ENCODE results near the gene SLC51A. TPM values are rescaled to one million over a fixed set of nuclear protein-coding genes. Genes with fewer than 3 reads are reported as not detected.
"Not testable (repeated sequence)": the region's sequence is repeated elsewhere in the genome, so short reads cannot be mapped to it uniquely, and the experiment has no call there.

The SLC51A gene
- total RNA-seq, 1 donor from 2014 or later, result not detected

- H3K27me3 Mint-ChIP-seq (ENCODE audit: unreplicated experiment), result peaks cover 12% of the 10 kb centered on the region
- no peak overlapping the region for H3K4me3 Mint-ChIP-seq (ENCODE audit: unreplicated experiment)
- no peak for DNase-seq
- no peak for TF ChIP-seq CTCF (IDR thresholded peaks at IDR 0.05; ENCODE audit: partially characterized antibody, unreplicated experiment)
- H3K4me1 Mint-ChIP-seq (ENCODE audit: low read depth, unreplicated experiment), result no peaks in the 10 kb centered on the region
- H3K27ac Mint-ChIP-seq (ENCODE audit: unreplicated experiment), result no peak overlapping the region
- peaks cover 4% of the 10 kb centered on the region for H3K36me3 Mint-ChIP-seq (ENCODE audit: unreplicated experiment)
- peaks cover 5% of the 10 kb centered on the region for H3K9me3 Mint-ChIP-seq (ENCODE audit: unreplicated experiment)
These were observed 7.2 kb upstream of the SLC51A start for GRCh38 chr3:196208942-196209695.

GRCh38 chr3:196209944-196210672, 6.2 kb upstream of the SLC51A start:
- DNase-seq; H3K9me3 Mint-ChIP-seq (ENCODE audit: unreplicated experiment); H3K4me1 Mint-ChIP-seq (ENCODE audit: low read depth, unreplicated experiment); H3K36me3 Mint-ChIP-seq (ENCODE audit: unreplicated experiment); H3K4me3 Mint-ChIP-seq (ENCODE audit: unreplicated experiment); H3K27ac Mint-ChIP-seq (ENCODE audit: unreplicated experiment): not testable (repeated sequence)
- H3K27me3 Mint-ChIP-seq (ENCODE audit: unreplicated experiment), result peaks cover 13% of the 10 kb centered on the region

- no peaks in the 10 kb centered on the region for H3K4me1 Mint-ChIP-seq (ENCODE audit: low read depth, unreplicated experiment)
These were observed 5.4 kb upstream of the SLC51A start, which contains the start of gene ZDHHC19 for GRCh38 chr3:196210673-196211556. ZDHHC19 (minus strand) TSS chr3:196211400; CDS start chr3:196211315, 85 bp downstream.

GRCh38 chr3:196214783-196215441, 1.4 kb upstream of the SLC51A start:
- peaks cover 6% of the 10 kb centered on the region for H3K4me1 Mint-ChIP-seq (ENCODE audit: low read depth, unreplicated experiment)
- DNase-seq, result no peak
- no peaks in the 10 kb centered on the region for H3K36me3 Mint-ChIP-seq (ENCODE audit: unreplicated experiment)
- no peak overlapping the region for H3K27ac Mint-ChIP-seq (ENCODE audit: unreplicated experiment)
- H3K4me3 Mint-ChIP-seq (ENCODE audit: unreplicated experiment), result no peak overlapping the region
- H3K27me3 Mint-ChIP-seq (ENCODE audit: unreplicated experiment), result peaks cover 5% of the 10 kb centered on the region
- H3K9me3 Mint-ChIP-seq (ENCODE audit: unreplicated experiment), result peaks cover 3% of the 10 kb centered on the region
- TF ChIP-seq CTCF (IDR thresholded peaks at IDR 0.05; ENCODE audit: partially characterized antibody, unreplicated experiment), result no peak

More at GRCh38 chr3:196210673-196211556, 5.4 kb upstream of the SLC51A start, which contains the start of gene ZDHHC19:
- Mint-ChIP-seq H3K9me3 (ENCODE audit: unreplicated experiment) (peaks cover 5% of the 10 kb centered on the region), H3K27me3 (ENCODE audit: unreplicated experiment) (peaks cover 11% of the 10 kb centered on the region), H3K36me3 (ENCODE audit: unreplicated experiment) (peaks cover 4% of the 10 kb centered on the region), H3K27ac (ENCODE audit: unreplicated experiment) (no peak within 1 kb of the TSS), H3K4me3 (ENCODE audit: unreplicated experiment) (no peak within 1 kb of the TSS)
- no peak for TF ChIP-seq CTCF (IDR thresholded peaks at IDR 0.05; ENCODE audit: partially characterized antibody, unreplicated experiment)
- no peak for DNase-seq

Data from glutamatergic neuron (in vitro differentiated cells).